ENCODE results near the gene CDH23. TPM values are rescaled to one million over a fixed set of nuclear protein-coding genes. Genes with fewer than 3 reads are reported as not detected.

CDH23 gene
- total RNA-seq, 1 experiment from 2014 or later: 2.9 TPM

GRCh38 chr10:71727738-71728737 is 331.3 kb downstream of the CDH23 start:
- DNase-seq (ENCODE audit: low spot score) (no peak), ATAC-seq (no peak)
- no peaks in the 10 kb centered on the region for H3K9me3 Mint-ChIP-seq
- no peaks in the 10 kb centered on the region for H3K36me3 Mint-ChIP-seq
- no peaks in the 10 kb centered on the region for H3K27me3 Mint-ChIP-seq (ENCODE audit: low read depth)
- TF ChIP-seq HMGXB4 (CRISPR knock-in tag; IDR thresholded peaks at IDR 0.05) (no peak), NR3C1 (CRISPR knock-in tag; conservative IDR thresholded peaks at IDR 0.05; ENCODE audit: low read depth) (no peak), ZNF512 (CRISPR knock-in tag; IDR thresholded peaks at IDR 0.05; ENCODE audit: borderline replicate concordance) (no peak), MAX (CRISPR knock-in tag; IDR thresholded peaks at IDR 0.05) (no peak), ERG (CRISPR knock-in tag; IDR thresholded peaks at IDR 0.05) (no peak), E2F4 (CRISPR knock-in tag; IDR thresholded peaks at IDR 0.05; ENCODE audit: borderline replicate concordance, low read depth) (no peak), NR2C2 (CRISPR knock-in tag; IDR thresholded peaks at IDR 0.05) (no peak), IRF1 (CRISPR knock-in tag; IDR thresholded peaks at IDR 0.05) (no peak), AFF4 (CRISPR knock-in tag; IDR thresholded peaks at IDR 0.05; ENCODE audit: borderline replicate concordance) (no peak), ZNF396 (CRISPR knock-in tag; IDR thresholded peaks at IDR 0.05; ENCODE audit: borderline replicate concordance) (no peak), ZNF317 (CRISPR knock-in tag; IDR thresholded peaks at IDR 0.05; ENCODE audit: borderline replicate concordance, low read depth) (no peak)
- H3K27ac Mint-ChIP-seq: no peak overlapping the region
- no peaks in the 10 kb centered on the region for H3K4me1 Mint-ChIP-seq
- no peak overlapping the region for H3K4me3 Mint-ChIP-seq
- POLR2A ChIA-PET: no interaction called here
- CTCF ChIA-PET: interaction anchor here (0.5 to 2.3 kb wide), 5 partner anchors 20 to 168 kb away, joined by 3 to 7 read pairs (median 4); no protein-coding TSS in a partner anchor

All from WTC11 (cell line).